Stomach (tissue), 9 donors: Measurements from ENCODE around the gene RSPO1. TPM values are rescaled to one million over a fixed set of nuclear protein-coding genes. Genes with fewer than 3 reads are reported as not detected.

Experiments used
- DNase-seq, 2 donors: peaks; one replicate each; pipeline versions ENCODE4 v3.0.0 to v3.0.0-alpha.2; 2013 to 2019
- H3K27ac ChIP-seq, 5 donors: fragments of 200-600 bp in 4 of 5; sonication (generic) in 4 of 5; one replicate each; pipeline ENCODE4 v1.5.1; 2013 to 2019; ENCODE audit warnings: mild to moderate bottlenecking in 1 of 5, moderate library complexity in 1 of 5
- H3K27me3 ChIP-seq, 3 donors: fragments of 200-600 bp; sonication (generic); one replicate each; pipeline ENCODE4 v1.5.1; 2017 to 2019; ENCODE audit warnings: mixed run types in 1 of 3
- H3K36me3 ChIP-seq, 4 donors: fragments of 200-600 bp; sonication (generic); 1 replicate in 3 of 4; 2 replicates in 1 of 4; pipeline ENCODE4 v1.5.1; 2016 to 2019
- H3K4me1 ChIP-seq, 4 donors: fragments of 200-600 bp; sonication (generic); one replicate each; pipeline ENCODE4 v1.5.1; 2016 to 2019
- H3K4me3 ChIP-seq, 4 donors: fragments of 200-600 bp; sonication (generic) in 3 of 4; one replicate each; pipeline ENCODE4 v1.5.1; 2016 to 2019; ENCODE audit warnings: mild to moderate bottlenecking in 1 of 4
- H3K9me3 ChIP-seq, 4 donors: fragments of 200-600 bp; sonication (generic); one replicate each; pipeline ENCODE4 v1.5.1; 2016 to 2019
- EP300 ChIP-seq: sonication (generic); formaldehyde crosslinking; IDR thresholded peaks from one replicate; pipeline ENCODE4 v1.6.1; 2017; ENCODE audit warnings: antibody characterized with exemption
- POLR2A ChIP-seq, 4 donors: fragments of 450-650 bp; IDR thresholded peaks; one replicate each; pipeline ENCODE4 v1.6.1; 2016; ENCODE audit warnings: antibody characterized with exemption in 4 of 4, control low read depth in 2 of 4, mild to moderate bottlenecking in 1 of 4, moderate library complexity in 1 of 4
- POLR2AphosphoS5 ChIP-seq, 3 donors: sonication (generic); formaldehyde crosslinking; IDR thresholded peaks; one replicate each; pipeline ENCODE4 v1.6.1; 2016; ENCODE audit warnings: antibody characterized with exemption in 3 of 3
- WGBS, 5 donors: extraction: QIAGEN DNeasy Blood & Tissue Kit in 3 of 5; methylation state at CpG; one replicate each; pipeline versions ENCODE4 v1.1.5 to v1.1.7; 2013 to 2018; 5-methylcytosine and 5-hydroxymethylcytosine counted together
- intact Hi-C: fragments of 100-400 bp; cut with DNase I; formaldehyde crosslinking; loops from one replicate; pipeline ENCODE4 v1.15.1; 2023; ENCODE audit warnings: low total_unique reads
- polyA plus RNA-seq, 3 donors: library from polyadenylated mRNA; stranded (reverse); fragments of 200-250 nt; gene quantifications; one replicate each; pipeline ENCODE4 v1.2.3, GENCODE V29; 2013
- total RNA-seq, 5 donors: library from RNA; depleted of rRNA; stranded (reverse); fragments of >200 nt; gene quantifications; one replicate each; pipeline versions ENCODE4 v1.1.0 to v1.2.3, GENCODE V29; 2014 to 2016
- TF ChIP-seq, protein P1 (sequence below), 7 experiments: fragments of 450-650 bp in 4 of 7; fragments of 200-600 bp in 3 of 7; sonication (generic) in 3 of 7; IDR thresholded peaks; one replicate each; pipeline ENCODE4 v1.5.1; 2016 to 2019; ENCODE audit warnings: antibody characterized with exemption in 7 of 7, control low read depth in 2 of 7, mild to moderate bottlenecking in 1 of 7
- donor health status: healthy with polysubstance abuse.
- donor health status: Bipolar disorder and iron deficiency.
- donor health status: healthy.

Gene RSPO1
- total and polyA plus RNA-seq, 8 donors, result 0.50 to 5.8 (median 1.4) TPM

DNA sequence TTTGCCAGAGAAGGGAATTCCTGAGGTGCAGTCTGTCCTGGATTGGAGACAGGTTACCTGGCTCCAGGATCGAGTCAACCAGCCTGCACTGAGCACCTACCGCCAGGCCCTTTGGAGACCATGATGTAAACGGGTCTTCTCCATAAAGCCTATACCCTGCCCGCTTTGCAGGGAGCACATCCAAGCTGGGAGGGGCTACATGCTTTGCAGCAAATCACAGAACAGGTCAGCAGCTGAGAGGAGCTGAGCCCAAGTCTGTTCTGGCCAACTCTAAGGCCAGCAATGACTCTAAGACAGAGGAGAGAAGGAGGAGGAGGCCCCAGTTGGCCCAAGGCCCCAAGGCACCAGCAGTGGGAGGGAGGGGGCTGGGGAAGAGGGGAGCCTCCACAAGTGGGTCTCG is 15.5 kb upstream of the RSPO1 start:
- Histone ChIP-seq H3K27ac (no peak overlapping the region), H3K27me3 (peaks cover 0 to 39% (median 4%) of the 10 kb centered on the region in 3 donors), H3K36me3 (no peaks in the 10 kb centered on the region), H3K4me3 (no peak overlapping the region), H3K4me1 (no peaks in the 10 kb centered on the region), H3K9me3 (no peaks in the 10 kb centered on the region)
- intact Hi-C loops, result no loop called here
- peak in 1 of 2 donors; percentile 12 for DNase-seq
- 25 to 63% (median 44%) methylated on average over 1 to 5 of the region's 5 CpGs for WGBS, 5 donors
- TF ChIP-seq POLR2A (IDR thresholded peaks at IDR 0.05) (no peak), EP300 (no peak), POLR2AphosphoS5 (IDR thresholded peaks at IDR 0.05) (no peak)
- TF ChIP-seq, protein P1, sequence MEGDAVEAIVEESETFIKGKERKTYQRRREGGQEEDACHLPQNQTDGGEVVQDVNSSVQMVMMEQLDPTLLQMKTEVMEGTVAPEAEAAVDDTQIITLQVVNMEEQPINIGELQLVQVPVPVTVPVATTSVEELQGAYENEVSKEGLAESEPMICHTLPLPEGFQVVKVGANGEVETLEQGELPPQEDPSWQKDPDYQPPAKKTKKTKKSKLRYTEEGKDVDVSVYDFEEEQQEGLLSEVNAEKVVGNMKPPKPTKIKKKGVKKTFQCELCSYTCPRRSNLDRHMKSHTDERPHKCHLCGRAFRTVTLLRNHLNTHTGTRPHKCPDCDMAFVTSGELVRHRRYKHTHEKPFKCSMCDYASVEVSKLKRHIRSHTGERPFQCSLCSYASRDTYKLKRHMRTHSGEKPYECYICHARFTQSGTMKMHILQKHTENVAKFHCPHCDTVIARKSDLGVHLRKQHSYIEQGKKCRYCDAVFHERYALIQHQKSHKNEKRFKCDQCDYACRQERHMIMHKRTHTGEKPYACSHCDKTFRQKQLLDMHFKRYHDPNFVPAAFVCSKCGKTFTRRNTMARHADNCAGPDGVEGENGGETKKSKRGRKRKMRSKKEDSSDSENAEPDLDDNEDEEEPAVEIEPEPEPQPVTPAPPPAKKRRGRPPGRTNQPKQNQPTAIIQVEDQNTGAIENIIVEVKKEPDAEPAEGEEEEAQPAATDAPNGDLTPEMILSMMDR (IDR thresholded peaks at IDR 0.05), result no peak

DNA sequence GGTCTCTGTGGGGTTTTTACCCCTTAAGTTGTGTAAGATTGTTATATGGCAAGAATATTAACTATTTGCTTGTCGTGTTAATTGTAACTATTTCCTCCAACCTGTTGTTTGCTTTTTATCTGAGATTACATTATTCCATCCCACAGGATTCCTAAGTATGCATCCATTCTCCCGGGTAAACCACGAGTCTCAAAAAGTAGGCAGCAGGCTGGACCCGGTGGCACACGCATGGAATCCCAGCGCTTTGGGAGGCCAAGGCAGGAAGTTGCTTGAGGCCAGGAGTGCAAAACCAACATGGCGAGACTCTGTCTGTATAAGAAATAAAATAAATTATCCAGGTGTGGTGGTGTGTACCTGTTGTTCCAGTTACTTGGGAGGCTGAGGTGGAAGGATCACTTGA is 12.6 kb upstream of the RSPO1 start:
- Histone ChIP-seq H3K27ac (no peak overlapping the region), H3K4me1 (no peaks in the 10 kb centered on the region), H3K4me3 (no peak overlapping the region), H3K9me3 (peaks cover 0 to 10% (median 7%) of the 10 kb centered on the region in 4 donors), H3K36me3 (no peaks in the 10 kb centered on the region), H3K27me3 (peaks cover 0 to 50% (median 9%) of the 10 kb centered on the region in 3 donors)
- 71 to 82% (median 77%) methylated on average over 7 of the region's 7 CpGs for WGBS, 5 donors
- intact Hi-C loops, result no loop called here
- no peak for DNase-seq
- TF ChIP-seq, protein P1 (IDR thresholded peaks at IDR 0.05), result no peak
- TF ChIP-seq POLR2A (IDR thresholded peaks at IDR 0.05), result no peak
- no peak for TF ChIP-seq EP300
- no peak for TF ChIP-seq POLR2AphosphoS5 (IDR thresholded peaks at IDR 0.05)

DNA sequence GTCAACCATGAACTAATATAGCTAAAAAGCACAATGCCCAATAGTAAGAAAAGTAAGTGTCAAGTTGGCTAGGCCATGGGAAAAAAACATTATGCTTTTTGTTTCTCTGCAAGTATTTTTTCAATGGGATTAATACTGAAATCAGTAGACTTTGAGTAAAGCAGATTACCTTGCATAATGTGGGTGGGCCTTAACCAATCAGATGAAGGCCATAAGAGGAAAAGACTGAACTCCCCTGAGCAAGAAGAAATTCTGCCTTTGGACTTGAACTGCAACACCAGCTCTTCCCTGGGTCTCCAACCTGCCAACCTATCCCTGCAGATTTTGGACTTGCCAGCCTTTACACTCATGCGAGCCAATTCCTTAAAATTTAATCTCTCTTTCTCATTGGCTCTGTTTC is 6.4 kb upstream of the RSPO1 start:
- no peak overlapping the region for H3K27ac ChIP-seq
- H3K27me3 ChIP-seq, result peaks cover 0 to 83% (median 25%) of the 10 kb centered on the region in 3 donors
- intact Hi-C loops, result no loop called here
- no peaks in the 10 kb centered on the region for H3K4me1 ChIP-seq
- peaks cover 0 to 26% (median 22%) of the 10 kb centered on the region in 4 donors for H3K9me3 ChIP-seq
- no peaks in the 10 kb centered on the region for H3K36me3 ChIP-seq
- no peak overlapping the region for H3K4me3 ChIP-seq
- no peak for DNase-seq
- 85 to 100% (median 96%) methylated on average over 1 of the region's 1 CpG for WGBS, 5 donors
- TF ChIP-seq POLR2A (IDR thresholded peaks at IDR 0.05) (no peak), POLR2AphosphoS5 (IDR thresholded peaks at IDR 0.05) (no peak), EP300 (no peak)
- TF ChIP-seq, protein P1 (IDR thresholded peaks at IDR 0.05), result no peak

DNA sequence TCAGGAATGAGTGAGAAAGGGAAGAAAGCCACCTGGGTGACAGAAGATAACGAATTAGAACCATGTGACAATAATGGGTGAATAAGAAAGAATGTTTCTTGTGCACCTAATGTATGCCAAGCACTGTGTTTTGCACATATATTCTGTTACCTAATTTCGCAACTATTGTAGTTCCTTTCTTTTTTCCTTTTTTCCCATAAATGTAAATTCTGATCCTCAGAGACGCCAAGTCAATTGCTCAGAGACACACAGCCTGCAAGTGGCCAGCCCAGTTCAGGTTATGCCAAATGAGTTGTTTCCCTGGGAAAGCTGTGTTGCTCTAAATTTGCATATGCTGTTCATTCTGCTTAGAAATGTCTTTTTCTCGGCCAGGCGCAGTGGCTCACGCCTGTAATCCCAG is 1.7 kb upstream of the RSPO1 start:
- 66 to 75% (median 71%) methylated on average over 6 of the region's 6 CpGs for WGBS, 5 donors
- TF ChIP-seq, protein P1 (IDR thresholded peaks at IDR 0.05), result no peak
- no peak for TF ChIP-seq POLR2AphosphoS5 (IDR thresholded peaks at IDR 0.05)
- no peak for TF ChIP-seq POLR2A (IDR thresholded peaks at IDR 0.05)
- no peak for TF ChIP-seq EP300
- peaks cover 7 to 25% (median 21%) of the 10 kb centered on the region in 4 donors for H3K4me1 ChIP-seq
- intact Hi-C loops, result no loop called here
- H3K4me3 ChIP-seq, result no peak overlapping the region
- no peaks in the 10 kb centered on the region for H3K36me3 ChIP-seq
- H3K27me3 ChIP-seq, result peaks cover 13 to 92% (median 60%) of the 10 kb centered on the region in 3 donors
- peaks cover 0 to 9% (median 6%) of the 10 kb centered on the region in 4 donors for H3K9me3 ChIP-seq
- no peak for DNase-seq
- no peak overlapping the region for H3K27ac ChIP-seq
